RWPE2 (cell line): ENCODE data around the gene ZBTB46.

Source experiments
- ATAC-seq: fragments of 200-7000 bp; cut with Tn5 transposase; 3 replicates; pipeline ENCODE4 v1.9.1; 2021; ENCODE audit warnings: low read depth
- DNase-seq: peaks from one replicate; pipeline ENCODE4 v3.0.0-alpha.2; 2020; ENCODE audit warnings: low spot score
- H3K27ac ChIP-seq: fragments of 450-650 bp; 2 replicates; pipeline ENCODE4 v1.5.1; 2017; ENCODE audit warnings: mild to moderate bottlenecking; ENCODE audit not compliant: poor library complexity, severe bottlenecking
- H3K27me3 ChIP-seq: fragments of 250-450 bp; sonication (Bioruptor Pico); 2 replicates; pipeline ENCODE4 v1.5.1; 2021; ENCODE audit warnings: mild to moderate bottlenecking, moderate library complexity; ENCODE audit not compliant: insufficient read depth, poor library complexity, severe bottlenecking
- H3K36me3 ChIP-seq: fragments of 250-450 bp; sonication (Bioruptor Pico); 2 replicates; pipeline ENCODE4 v1.5.1; 2020; ENCODE audit warnings: low read depth, mild to moderate bottlenecking, moderate library complexity
- H3K4me1 ChIP-seq: fragments of 250-450 bp; sonication (Bioruptor Pico); 2 replicates; pipeline ENCODE4 v1.5.1; 2021; ENCODE audit warnings: mild to moderate bottlenecking, moderate library complexity; ENCODE audit not compliant: insufficient read depth, poor library complexity, severe bottlenecking
- H3K4me3 ChIP-seq: fragments of 250-450 bp; sonication (Bioruptor Pico); 2 replicates; pipeline ENCODE4 v1.5.1; 2021; ENCODE audit warnings: mild to moderate bottlenecking, moderate library complexity; ENCODE audit not compliant: severe bottlenecking
- H3K9me3 ChIP-seq: fragments of 250-450 bp; sonication (Bioruptor Pico); 2 replicates; pipeline ENCODE4 v1.5.1; 2021; ENCODE audit warnings: mild to moderate bottlenecking, moderate library complexity; ENCODE audit not compliant: severe bottlenecking
- CTCF ChIP-seq: fragments of 450-650 bp; IDR thresholded peaks from one replicate; pipeline ENCODE4 v1.5.1; 2017; ENCODE audit warnings: mild to moderate bottlenecking, moderate library complexity; ENCODE audit not compliant: poor library complexity, severe bottlenecking

Gene ZBTB46

DNA sequence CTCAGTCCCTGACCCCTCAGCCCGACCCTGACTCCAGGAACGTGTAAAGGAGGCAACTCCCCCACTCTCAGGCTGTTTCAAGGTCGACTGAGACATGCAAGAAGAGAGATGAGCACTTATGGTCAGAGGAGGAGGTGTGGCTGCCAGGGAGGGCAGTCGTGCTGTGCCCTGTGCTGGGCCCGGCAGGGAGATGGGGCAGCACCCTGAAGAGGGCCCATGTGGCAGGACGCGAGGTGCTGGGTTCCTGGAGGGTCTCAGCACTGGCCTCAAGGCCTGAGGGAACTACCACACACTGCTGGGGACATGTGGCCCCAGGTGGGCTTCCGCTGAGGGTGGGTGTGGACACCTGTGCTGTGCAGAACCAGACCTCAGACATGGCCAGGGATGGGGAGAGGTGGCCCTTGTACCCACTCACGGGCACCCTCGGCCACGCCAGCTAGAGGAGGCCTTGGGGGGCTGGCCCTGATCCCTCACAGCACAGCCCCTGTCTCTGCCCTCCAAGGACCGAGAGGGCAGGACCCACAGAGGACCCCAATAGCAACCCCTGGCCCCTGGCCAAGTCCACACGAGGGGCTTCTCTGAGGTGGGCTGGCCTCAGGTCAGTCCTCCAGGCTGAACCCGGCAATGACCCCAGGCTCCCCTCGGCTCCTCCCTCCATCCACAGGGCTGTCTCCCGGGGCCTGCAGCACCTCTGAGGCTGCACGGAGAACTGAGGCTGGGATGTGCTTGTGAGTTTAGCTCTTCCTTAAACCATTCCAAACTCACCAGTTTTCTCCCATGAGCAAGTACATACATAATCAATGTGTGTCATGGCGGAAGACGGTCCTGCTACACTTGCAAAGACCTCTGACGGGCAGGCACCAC lies 82.8 kb downstream of the ZBTB46 start:
- no peak overlapping the region for H3K4me3 ChIP-seq
- peaks cover 10% of the 10 kb centered on the region for H3K36me3 ChIP-seq
- no peak overlapping the region for H3K27ac ChIP-seq
- DNase-seq (peak; percentile 88), ATAC-seq (peak; percentile 13; the same call in 1 of the 3 replicates)
- H3K9me3 ChIP-seq = no peaks in the 10 kb centered on the region
- H3K27me3 ChIP-seq = no peaks in the 10 kb centered on the region
- TF ChIP-seq CTCF = no peak
- H3K4me1 ChIP-seq = no peaks in the 10 kb centered on the region

DNA sequence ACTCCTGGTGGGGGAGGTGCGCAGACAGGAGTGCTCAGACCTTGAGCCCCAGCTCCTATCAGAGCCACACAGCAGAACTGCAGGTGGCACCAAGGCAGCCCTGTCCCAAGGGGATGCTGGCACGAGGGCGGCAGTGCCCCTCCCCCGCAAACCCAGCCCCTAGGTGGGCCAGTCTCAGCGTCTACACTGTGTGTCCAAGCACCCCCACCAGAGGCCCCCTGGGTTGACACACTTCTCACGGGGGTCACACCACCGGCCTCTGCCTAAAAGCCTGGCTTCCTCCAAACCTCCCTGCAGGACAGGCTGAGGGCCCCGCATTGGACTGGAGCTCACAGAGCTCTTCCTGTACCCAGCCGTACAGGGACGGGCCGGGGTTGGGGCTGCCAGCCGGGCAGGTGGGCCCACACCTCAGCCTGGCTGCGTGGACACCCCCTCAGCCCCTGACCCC lies 83.4 kb downstream of the ZBTB46 start:
- no peak overlapping the region for H3K27ac ChIP-seq
- ATAC-seq (peak; percentile 22; the same call in 2 of the 3 replicates), DNase-seq (no peak)
- H3K9me3 ChIP-seq = no peaks in the 10 kb centered on the region
- no peak for TF ChIP-seq CTCF
- no peaks in the 10 kb centered on the region for H3K27me3 ChIP-seq
- H3K36me3 ChIP-seq = peaks cover 15% of the 10 kb centered on the region
- H3K4me1 ChIP-seq = no peaks in the 10 kb centered on the region
- H3K4me3 ChIP-seq = no peak overlapping the region

GRCh38 chr20:63746751-63747315 lies 84.2 kb downstream of the ZBTB46 start:
- no peaks in the 10 kb centered on the region for H3K9me3 ChIP-seq
- DNase-seq (peak; percentile 89), ATAC-seq (no peak; the same call in 2 of the 3 replicates)
- no peak for TF ChIP-seq CTCF
- no peak overlapping the region for H3K4me3 ChIP-seq
- peaks cover 23% of the 10 kb centered on the region for H3K36me3 ChIP-seq
- no peak overlapping the region for H3K27ac ChIP-seq
- H3K4me1 ChIP-seq = no peaks in the 10 kb centered on the region
- no peaks in the 10 kb centered on the region for H3K27me3 ChIP-seq

DNA sequence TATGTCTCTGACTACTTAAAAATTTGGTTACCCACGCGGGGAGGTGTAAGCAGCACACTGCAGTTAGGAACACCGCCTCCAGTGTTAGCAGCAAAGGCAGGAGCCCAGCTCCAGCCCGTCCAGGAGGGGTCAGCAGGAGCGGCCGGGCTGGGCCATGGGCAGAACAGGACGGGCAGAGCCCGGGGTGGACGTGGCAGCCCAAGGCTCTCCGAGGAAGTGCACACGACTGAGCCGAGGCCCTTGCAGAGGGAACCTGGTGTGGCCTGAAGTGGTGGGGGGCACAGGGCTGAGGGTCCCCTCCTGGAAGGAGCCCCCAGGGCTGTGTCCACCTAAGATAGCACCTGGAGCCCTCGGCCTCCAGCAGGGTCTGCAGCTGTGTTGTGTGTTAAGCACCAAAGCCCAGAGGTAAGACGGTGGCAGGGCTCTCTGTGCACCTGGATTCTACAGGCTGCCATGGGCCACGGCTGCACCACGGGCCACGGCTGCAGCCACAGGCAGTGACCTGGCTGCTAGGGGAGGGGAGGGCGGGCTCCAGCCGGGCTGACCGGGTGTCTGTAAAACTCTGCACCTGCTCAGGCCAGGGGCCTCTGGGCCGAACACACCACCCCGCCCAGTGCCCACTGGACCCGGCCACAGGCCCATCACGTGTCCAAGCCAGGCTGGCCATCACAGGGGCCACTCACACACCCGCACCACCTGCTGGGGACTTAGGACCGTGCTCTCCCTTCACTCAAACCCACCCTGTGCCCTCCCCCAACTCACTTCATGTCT lies 84.9 kb downstream of the ZBTB46 start:
- peak; percentile 85 for DNase-seq
- no peak for TF ChIP-seq CTCF
- Histone ChIP-seq H3K4me3 (no peak overlapping the region), H3K27ac (no peak overlapping the region), H3K27me3 (no peaks in the 10 kb centered on the region), H3K36me3 (peaks cover 30% of the 10 kb centered on the region), H3K9me3 (no peaks in the 10 kb centered on the region), H3K4me1 (peaks cover 4% of the 10 kb centered on the region)
- peak; percentile 8 for ATAC-seq
